Measurements from ENCODE around the gene DNAI1. TPM values are rescaled to one million over a fixed set of nuclear protein-coding genes. Genes with fewer than 3 reads are reported as not detected.

DNAI1 gene
- total and polyA plus RNA-seq, 9 donors = 0.13 to 0.29 (median 0.22) TPM; not detected in 5

DNA sequence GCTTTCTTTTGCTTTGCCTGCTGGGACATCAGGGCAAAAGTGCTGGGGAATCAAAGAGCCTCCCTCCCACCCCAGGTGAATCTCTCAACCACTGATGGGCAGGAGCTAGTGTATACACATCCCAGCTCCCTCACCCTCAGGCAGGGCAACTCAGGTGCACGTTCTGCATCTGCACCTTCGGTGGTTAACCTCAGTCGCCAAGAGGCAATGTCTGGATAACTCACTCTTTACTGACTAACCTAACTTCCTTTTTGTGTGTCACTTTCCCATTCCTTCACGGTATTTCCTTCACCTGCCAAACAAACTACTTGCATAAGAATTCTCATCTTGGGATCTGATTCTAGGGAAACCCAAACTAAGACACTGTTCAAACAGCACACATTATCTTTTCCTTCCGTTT, 104.7 kb downstream of the DNAI1 start:
- Histone ChIP-seq H3K4me1 (ENCODE audit: control insufficient read depth, insufficient read depth, low read length) (peaks cover 48% of the 10 kb centered on the region), H3K27ac (ENCODE audit: low read length) (no peak overlapping the region), H3K36me3 (ENCODE audit: control insufficient read depth, insufficient read depth, low read length) (peaks cover 12% of the 10 kb centered on the region), H3K9me3 (replicated peaks; ENCODE audit: control insufficient read depth, low read depth, low read length) (peaks cover 6% of the 10 kb centered on the region), H3K4me3 (ENCODE audit: low read length) (no peak overlapping the region), H3K27me3 (ENCODE audit: control insufficient read depth, insufficient read depth, low read length) (peaks cover 21% of the 10 kb centered on the region)
- 63% methylated on average over 5 of the region's 5 CpGs for WGBS (ENCODE audit: insufficient coverage)
- DNase-seq = no peak

DNA sequence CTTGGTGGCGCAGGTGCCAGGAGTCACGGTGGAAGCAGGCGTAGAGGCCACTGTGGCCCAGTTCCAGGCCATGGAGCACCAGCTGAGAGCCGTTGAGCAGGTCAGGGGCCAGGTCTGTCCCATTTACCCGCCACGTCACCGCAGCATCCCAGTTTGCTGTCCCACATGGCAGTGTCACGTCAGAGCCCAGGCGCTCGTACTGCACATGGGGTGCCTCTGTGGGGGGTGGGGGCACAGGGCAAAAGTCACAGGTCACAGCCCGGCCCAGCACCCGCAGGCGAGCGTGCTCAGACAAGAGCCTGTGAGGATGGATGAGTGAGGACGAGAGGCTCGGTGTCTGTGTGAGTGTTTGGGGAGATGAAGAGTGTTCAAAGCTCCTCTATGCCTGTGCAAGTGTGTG, 106.0 kb downstream of the DNAI1 start:
- H3K27ac ChIP-seq (ENCODE audit: low read length) = no peak overlapping the region
- DNase-seq = no peak
- peaks cover 6% of the 10 kb centered on the region for H3K9me3 ChIP-seq (replicated peaks; ENCODE audit: control insufficient read depth, low read depth, low read length)
- peaks cover 46% of the 10 kb centered on the region for H3K4me1 ChIP-seq (ENCODE audit: control insufficient read depth, insufficient read depth, low read length)
- H3K4me3 ChIP-seq (ENCODE audit: low read length) = no peak overlapping the region
- H3K27me3 ChIP-seq (ENCODE audit: control insufficient read depth, insufficient read depth, low read length) = peaks cover 24% of the 10 kb centered on the region
- WGBS (ENCODE audit: insufficient coverage) = 94% methylated on average over 16 of the region's 16 CpGs
- peaks cover 12% of the 10 kb centered on the region for H3K36me3 ChIP-seq (ENCODE audit: control insufficient read depth, insufficient read depth, low read length)

DNA sequence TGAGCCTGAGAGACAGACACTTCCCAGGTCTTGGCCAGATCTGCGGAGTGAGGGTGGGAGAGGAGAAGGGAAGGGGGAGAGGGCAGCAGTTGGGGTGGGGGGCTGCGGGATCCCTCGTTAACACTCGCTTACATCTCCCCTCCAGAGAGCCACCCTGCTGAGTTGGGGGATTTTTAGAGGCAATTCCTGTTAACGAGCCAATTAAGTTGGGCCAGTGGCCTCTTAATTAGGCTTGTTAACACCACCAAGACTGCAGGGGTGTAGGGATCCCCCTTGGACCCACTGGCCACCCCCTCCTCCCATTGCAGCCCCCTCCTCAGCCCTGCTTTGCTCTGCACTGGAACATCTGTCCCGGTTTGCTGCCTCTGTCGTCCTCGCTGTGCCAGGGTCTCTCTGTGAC, 107.3 kb downstream of the DNAI1 start:
- Histone ChIP-seq H3K4me3 (ENCODE audit: low read length) (no peak overlapping the region), H3K27me3 (ENCODE audit: control insufficient read depth, insufficient read depth, low read length) (peaks cover 24% of the 10 kb centered on the region), H3K4me1 (ENCODE audit: control insufficient read depth, insufficient read depth, low read length) (peaks cover 46% of the 10 kb centered on the region), H3K9me3 (replicated peaks; ENCODE audit: control insufficient read depth, low read depth, low read length) (peaks cover 6% of the 10 kb centered on the region), H3K36me3 (ENCODE audit: control insufficient read depth, insufficient read depth, low read length) (peaks cover 12% of the 10 kb centered on the region), H3K27ac (ENCODE audit: low read length) (no peak overlapping the region)
- 83% methylated on average over 1 of the region's 8 CpGs for WGBS (ENCODE audit: insufficient coverage)
- no peak for DNase-seq

DNA sequence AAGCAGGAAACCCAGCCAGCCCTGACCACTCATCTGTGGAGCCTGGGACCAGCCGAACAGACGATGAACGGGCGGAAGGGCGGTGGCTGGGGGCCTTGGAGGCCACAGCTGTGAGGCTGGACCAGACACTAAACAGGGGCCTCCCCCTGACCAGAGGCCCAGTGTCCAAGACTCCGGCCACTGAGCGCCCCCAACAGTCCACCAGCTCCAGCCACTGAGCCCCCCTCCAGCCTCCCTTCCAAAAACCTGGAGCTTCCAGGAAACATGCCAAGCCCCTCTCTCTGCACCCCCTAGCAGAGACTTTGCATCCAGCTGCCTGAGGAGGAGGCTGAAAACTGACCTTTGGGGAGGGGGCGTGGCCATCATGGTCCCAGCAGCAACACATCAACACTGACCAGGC, 107.7 kb downstream of the DNAI1 start:
- H3K4me3 ChIP-seq (ENCODE audit: low read length) = no peak overlapping the region
- peaks cover 12% of the 10 kb centered on the region for H3K36me3 ChIP-seq (ENCODE audit: control insufficient read depth, insufficient read depth, low read length)
- peaks cover 48% of the 10 kb centered on the region for H3K4me1 ChIP-seq (ENCODE audit: control insufficient read depth, insufficient read depth, low read length)
- H3K27ac ChIP-seq (ENCODE audit: low read length) = no peak overlapping the region
- WGBS (ENCODE audit: insufficient coverage) = 24% methylated on average over 7 of the region's 8 CpGs
- peaks cover 6% of the 10 kb centered on the region for H3K9me3 ChIP-seq (replicated peaks; ENCODE audit: control insufficient read depth, low read depth, low read length)
- peak; percentile 91 for DNase-seq
- peaks cover 24% of the 10 kb centered on the region for H3K27me3 ChIP-seq (ENCODE audit: control insufficient read depth, insufficient read depth, low read length)

- peaks cover 10% of the 10 kb centered on the region for H3K36me3 ChIP-seq (ENCODE audit: control insufficient read depth, insufficient read depth, low read length)
- peaks cover 24% of the 10 kb centered on the region for H3K27me3 ChIP-seq (ENCODE audit: control insufficient read depth, insufficient read depth, low read length)
- H3K27ac ChIP-seq (ENCODE audit: low read length) = no peak overlapping the region
- peak; percentile 77 for DNase-seq
- WGBS (ENCODE audit: insufficient coverage) = 63% methylated on average over 1 of the region's 6 CpGs
- no peak overlapping the region for H3K4me3 ChIP-seq (ENCODE audit: low read length)
- H3K4me1 ChIP-seq (ENCODE audit: control insufficient read depth, insufficient read depth, low read length) = peaks cover 54% of the 10 kb centered on the region
- H3K9me3 ChIP-seq (replicated peaks; ENCODE audit: control insufficient read depth, low read depth, low read length) = peaks cover 5% of the 10 kb centered on the region
Measured at GRCh38 chr9:34566972-34567371, 108.4 kb downstream of the DNAI1 start.

- Histone ChIP-seq H3K36me3 (ENCODE audit: control insufficient read depth, insufficient read depth, low read length) (peaks cover 3% of the 10 kb centered on the region), H3K9me3 (replicated peaks; ENCODE audit: control insufficient read depth, low read depth, low read length) (no peaks in the 10 kb centered on the region), H3K27me3 (ENCODE audit: control insufficient read depth, insufficient read depth, low read length) (peaks cover 22% of the 10 kb centered on the region), H3K4me3 (ENCODE audit: low read length) (no peak overlapping the region), H3K4me1 (ENCODE audit: control insufficient read depth, insufficient read depth, low read length) (peaks cover 61% of the 10 kb centered on the region), H3K27ac (ENCODE audit: low read length) (no peak overlapping the region)
- 83% methylated on average over 3 of the region's 7 CpGs for WGBS (ENCODE audit: insufficient coverage)
- DNase-seq = no peak
Measured at GRCh38 chr9:34568133-34568532, 109.5 kb downstream of the DNAI1 start.

GRCh38 chr9:34568774-34569173, 110.2 kb downstream of the DNAI1 start:
- no peak for DNase-seq
- 54% methylated on average over 4 of the region's 12 CpGs for WGBS (ENCODE audit: insufficient coverage)
- Histone ChIP-seq H3K36me3 (ENCODE audit: control insufficient read depth, insufficient read depth, low read length) (peaks cover 3% of the 10 kb centered on the region), H3K27ac (ENCODE audit: low read length) (no peak overlapping the region), H3K4me3 (ENCODE audit: low read length) (no peak overlapping the region), H3K4me1 (ENCODE audit: control insufficient read depth, insufficient read depth, low read length) (peaks cover 67% of the 10 kb centered on the region), H3K27me3 (ENCODE audit: control insufficient read depth, insufficient read depth, low read length) (peaks cover 19% of the 10 kb centered on the region), H3K9me3 (replicated peaks; ENCODE audit: control insufficient read depth, low read depth, low read length) (no peaks in the 10 kb centered on the region)

DNA sequence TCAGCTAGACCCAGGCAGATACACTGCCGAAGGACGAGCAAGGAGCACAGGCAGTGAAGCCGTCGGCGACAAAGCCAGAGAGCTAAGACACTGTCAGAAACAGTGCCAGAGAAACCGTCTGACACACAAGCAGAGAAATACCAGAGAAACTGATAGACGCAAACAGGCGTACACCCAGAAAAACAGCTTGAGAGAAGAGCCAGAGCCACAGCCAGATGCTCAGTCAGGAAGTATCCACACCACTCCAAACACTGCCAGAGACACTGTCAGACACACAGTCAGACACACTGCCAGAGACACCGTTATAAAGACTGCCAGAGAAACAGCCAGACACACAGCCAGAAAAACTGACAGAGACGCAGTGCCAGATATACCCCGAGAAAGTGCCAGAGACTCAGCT, 111.8 kb downstream of the DNAI1 start:
- DNase-seq = peak; percentile 84
- Histone ChIP-seq H3K4me1 (ENCODE audit: control insufficient read depth, insufficient read depth, low read length) (peaks cover 82% of the 10 kb centered on the region), H3K27me3 (ENCODE audit: control insufficient read depth, insufficient read depth, low read length) (peaks cover 12% of the 10 kb centered on the region), H3K27ac (ENCODE audit: low read length) (peak overlapping the region; percentile 64), H3K4me3 (ENCODE audit: low read length) (no peak overlapping the region), H3K36me3 (ENCODE audit: control insufficient read depth, insufficient read depth, low read length) (no peaks in the 10 kb centered on the region), H3K9me3 (replicated peaks; ENCODE audit: control insufficient read depth, low read depth, low read length) (no peaks in the 10 kb centered on the region)
- 16% methylated on average over 11 of the region's 11 CpGs for whole genome bisulfite sequencing (ENCODE audit: insufficient coverage)

Other genes starting within 250 kb of the DNAI1 start
- gene KIF24, start 129.5 kb upstream of the DNAI1 start, total RNA-seq = 10.3 TPM
- 10 to 100 TPM in 7 of 8 donors, 1 to 10 TPM in 1; 6.8 to 26.3 (median 19.8) TPM for gene KIF24, start 129.5 kb upstream of the DNAI1 start, polyA plus RNA-seq (ENCODE audit: insufficient read depth in 1 of 8, insufficient read length in 8 of 8, low replicate concordance in 1 of 8)
- 22.5 TPM for gene NUDT2, start 129.2 kb upstream of the DNAI1 start, total RNA-seq
- gene NUDT2, start 129.2 kb upstream of the DNAI1 start, polyA plus RNA-seq (ENCODE audit: insufficient read depth in 1 of 8, insufficient read length in 8 of 8, low replicate concordance in 1 of 8) = 10 to 100 TPM; 22.1 to 31.5 (median 26.9) TPM
- gene MYORG, start 81.9 kb upstream of the DNAI1 start, total RNA-seq = 8.1 TPM
- gene MYORG, start 81.9 kb upstream of the DNAI1 start, polyA plus RNA-seq (ENCODE audit: insufficient read depth in 1 of 8, insufficient read length in 8 of 8, low replicate concordance in 1 of 8) = 10 to 100 TPM; 11.0 to 20.3 (median 16.3) TPM
- 6.0 TPM for gene FAM219A, start 235 bp upstream of the DNAI1 start, total RNA-seq
- 10 to 100 TPM; 10.6 to 13.3 (median 11.8) TPM for gene FAM219A, start 235 bp upstream of the DNAI1 start, polyA plus RNA-seq (ENCODE audit: insufficient read depth in 1 of 8, insufficient read length in 8 of 8, low replicate concordance in 1 of 8)
- gene ENHO, start 64.2 kb downstream of the DNAI1 start, total RNA-seq = 3.4 TPM
- gene ENHO, start 64.2 kb downstream of the DNAI1 start, polyA plus RNA-seq (ENCODE audit: insufficient read depth in 1 of 8, insufficient read length in 8 of 8, low replicate concordance in 1 of 8) = 1 to 10 TPM; 2.8 to 6.1 (median 4.8) TPM
- 22.1 TPM for gene CNTFR, start 130.9 kb downstream of the DNAI1 start, total RNA-seq
- gene CNTFR, start 130.9 kb downstream of the DNAI1 start, polyA plus RNA-seq (ENCODE audit: insufficient read depth in 1 of 8, insufficient read length in 8 of 8, low replicate concordance in 1 of 8) = 10 to 100 TPM; 32.6 to 88.6 (median 63.2) TPM
- 26.1 TPM for gene RPP25L, start 153.3 kb downstream of the DNAI1 start, total RNA-seq
- gene RPP25L, start 153.3 kb downstream of the DNAI1 start, polyA plus RNA-seq (ENCODE audit: insufficient read depth in 1 of 8, insufficient read length in 8 of 8, low replicate concordance in 1 of 8) = 10 to 100 TPM; 20.4 to 25.9 (median 22.0) TPM
- 67.4 TPM for gene DCTN3, start 161.7 kb downstream of the DNAI1 start, total RNA-seq
- 10 to 100 TPM; 69.0 to 78.7 (median 71.4) TPM for gene DCTN3, start 161.7 kb downstream of the DNAI1 start, polyA plus RNA-seq (ENCODE audit: insufficient read depth in 1 of 8, insufficient read length in 8 of 8, low replicate concordance in 1 of 8)
- 0.09 TPM for gene ARID3C, start 170.3 kb downstream of the DNAI1 start, total RNA-seq
- gene ARID3C, start 170.3 kb downstream of the DNAI1 start, polyA plus RNA-seq (ENCODE audit: insufficient read depth in 1 of 8, insufficient read length in 8 of 8, low replicate concordance in 1 of 8) = under 1 TPM in 4 of 8 donors, not detected in 4; 0.07 to 0.15 (median 0.13) TPM
- gene SIGMAR1, start 179.0 kb downstream of the DNAI1 start, total RNA-seq = 27.0 TPM
- 10 to 100 TPM; 44.0 to 62.8 (median 57.1) TPM for gene SIGMAR1, start 179.0 kb downstream of the DNAI1 start, polyA plus RNA-seq (ENCODE audit: insufficient read depth in 1 of 8, insufficient read length in 8 of 8, low replicate concordance in 1 of 8)
- gene GALT, start 187.9 kb downstream of the DNAI1 start, total RNA-seq = 43.5 TPM
- gene GALT, start 187.9 kb downstream of the DNAI1 start, polyA plus RNA-seq (ENCODE audit: insufficient read depth in 1 of 8, insufficient read length in 8 of 8, low replicate concordance in 1 of 8) = 10 to 100 TPM; 29.5 to 53.5 (median 40.4) TPM
- 142 TPM for gene IL11RA, start 193.4 kb downstream of the DNAI1 start, total RNA-seq
- gene IL11RA, start 193.4 kb downstream of the DNAI1 start, polyA plus RNA-seq (ENCODE audit: insufficient read depth in 1 of 8, insufficient read length in 8 of 8, low replicate concordance in 1 of 8) = 100 to 1,000 TPM in 7 of 8 donors, 10 to 100 TPM in 1; 95.8 to 181 (median 133) TPM
- 0.31 TPM for gene CCL27, start 203.9 kb downstream of the DNAI1 start, total RNA-seq
- gene CCL27, start 203.9 kb downstream of the DNAI1 start, polyA plus RNA-seq (ENCODE audit: insufficient read depth in 1 of 8, insufficient read length in 8 of 8, low replicate concordance in 1 of 8) = 1 to 10 TPM in 1 of 8 donors, under 1 TPM in 6, not detected in 1; 0.53 to 1.1 (median 0.63) TPM
- gene CCL19, start 232.5 kb downstream of the DNAI1 start, total RNA-seq = 0.35 TPM
- gene CCL19, start 232.5 kb downstream of the DNAI1 start, polyA plus RNA-seq (ENCODE audit: insufficient read depth in 1 of 8, insufficient read length in 8 of 8, low replicate concordance in 1 of 8) = under 1 TPM in 4 of 8 donors, not detected in 4; 0.16 to 0.48 (median 0.29) TPM

Data from muscle of leg (tissue), 11 donors.